AG10803 (cell line): Measurements from ENCODE around the gene PHKA2.

ENCODE experiments used
- DNase-seq: peaks from one replicate; pipeline ENCODE4 v3.0.0; 2010; ENCODE audit warnings: low read depth
- H3K4me3 ChIP-seq: 2 replicates; pipeline ENCODE4 v1.5.1; 2011; ENCODE audit warnings: mild to moderate bottlenecking, low read length, control low read depth
- CTCF ChIP-seq: conservative IDR thresholded peaks from 2 replicates; pipeline ENCODE4 v1.5.1; 2011; ENCODE audit warnings: mild to moderate bottlenecking, low read length, control low read depth, inconsistent platforms

Gene PHKA2

GRCh38 chrX:18873189-18873791, 110.6 kb downstream of the PHKA2 start:
- peak; percentile 56 for DNase-seq
- H3K4me3 ChIP-seq: no peak overlapping the region
- no peak for TF ChIP-seq CTCF

- TF ChIP-seq CTCF: no peak
- H3K4me3 ChIP-seq: no peak overlapping the region
- no peak for DNase-seq
Observed at GRCh38 chrX:18872621-18873020, 111.3 kb downstream of the PHKA2 start.

GRCh38 chrX:18871970-18872369, 111.9 kb downstream of the PHKA2 start:
- no peak overlapping the region for H3K4me3 ChIP-seq
- no peak for DNase-seq
- no peak for TF ChIP-seq CTCF

GRCh38 chrX:18871161-18871890, 112.6 kb downstream of the PHKA2 start:
- TF ChIP-seq CTCF: no peak
- no peak for DNase-seq

GRCh38 chrX:18864390-18864920, 119.5 kb downstream of the PHKA2 start:
- TF ChIP-seq CTCF: no peak
- DNase-seq: no peak
- H3K4me3 ChIP-seq: no peak overlapping the region

More at GRCh38 chrX:18871161-18871890, 112.6 kb downstream of the PHKA2 start:
- H3K4me3 ChIP-seq: no peak overlapping the region

GRCh38 chrX:18861511-18861910, 122.4 kb downstream of the PHKA2 start:
- DNase-seq: no peak
- H3K4me3 ChIP-seq: no peak overlapping the region
- no peak for TF ChIP-seq CTCF

- H3K4me3 ChIP-seq: no peak overlapping the region
- DNase-seq: no peak
- no peak for TF ChIP-seq CTCF
Observed at GRCh38 chrX:18856645-18856997, 127.3 kb downstream of the PHKA2 start.
